ENCODE data around the gene ZFHX3.
"Not testable (repeated sequence)": the region's sequence is repeated elsewhere in the genome, so short reads cannot be mapped to it uniquely, and the experiment has no call there.

Gene ZFHX3

GRCh38 chr16:73021866-73022495, 25.9 kb downstream of the ZFHX3 start:
- DNase-seq, result no peak

GRCh38 chr16:73020409-73020884, 27.5 kb downstream of the ZFHX3 start:
- DNase-seq, result no peak

GRCh38 chr16:73019457-73020362, 28.2 kb downstream of the ZFHX3 start:
- no peak for DNase-seq

DNA sequence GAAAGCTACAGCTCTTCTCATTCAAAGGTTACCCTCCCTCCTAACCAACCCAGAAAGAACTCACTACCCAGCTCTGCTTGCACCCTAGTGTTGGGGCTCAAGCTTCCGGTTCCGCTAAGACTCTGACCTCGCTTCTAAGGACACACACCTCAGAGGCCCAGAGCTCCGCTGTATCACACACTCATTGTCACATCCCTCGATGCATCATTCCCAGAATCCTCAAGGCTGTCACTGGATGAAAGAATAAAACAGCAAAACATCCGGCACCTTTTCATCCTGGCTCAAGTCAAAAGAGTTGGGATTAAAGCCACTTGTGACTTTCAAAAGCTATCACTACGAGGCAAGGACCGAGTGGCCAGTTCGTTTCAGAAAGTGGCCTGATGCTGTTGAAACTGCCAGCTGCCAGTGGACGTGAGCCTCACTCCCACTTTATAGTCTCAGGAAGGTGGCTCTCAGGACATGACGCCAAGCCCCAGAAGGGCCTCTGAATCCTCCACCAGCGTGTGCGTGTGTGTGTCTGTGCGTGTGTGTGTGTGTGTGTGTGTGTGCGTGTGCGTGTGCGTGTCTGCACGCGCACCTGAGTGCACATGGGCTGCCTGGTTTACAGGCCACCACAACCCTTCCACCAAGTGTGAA, 29.0 kb downstream of the ZFHX3 start:
- DNase-seq, result no peak

DNA sequence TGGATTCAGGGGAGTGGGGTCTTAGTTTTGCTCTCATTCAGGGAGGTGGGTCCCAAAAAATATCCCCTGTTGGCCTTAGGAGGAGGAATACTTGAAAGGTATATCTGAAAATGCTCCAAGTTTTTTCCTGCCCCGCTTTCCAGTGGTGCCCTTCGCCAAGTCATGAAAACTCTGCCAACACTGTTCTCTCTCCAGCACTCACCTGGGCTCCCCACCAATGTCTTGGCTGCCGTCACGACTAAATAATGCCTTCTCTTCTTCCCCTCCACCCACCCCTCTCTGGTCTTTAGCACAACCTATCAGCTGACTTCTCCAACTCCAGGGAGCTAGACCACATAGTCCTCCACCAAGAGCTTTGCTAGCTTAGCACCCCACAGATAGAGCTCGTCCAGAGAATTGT, 30.6 kb downstream of the ZFHX3 start:
- no peak for DNase-seq

DNA sequence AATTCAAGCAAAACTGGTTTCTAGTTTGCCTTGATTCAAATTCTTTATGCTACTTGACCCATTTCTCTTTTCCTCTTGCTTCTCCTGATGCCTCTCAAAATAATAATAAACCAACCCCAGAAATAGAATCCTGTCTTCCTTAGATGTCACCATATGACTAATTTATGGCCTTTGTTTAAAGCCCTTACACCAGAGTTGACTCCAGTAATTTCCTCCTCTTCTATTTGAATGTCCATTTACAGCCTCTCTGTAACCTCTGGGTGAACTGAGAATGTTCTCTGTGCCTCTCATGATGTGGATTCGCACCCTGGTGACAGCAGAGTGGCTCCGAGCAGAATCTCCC, 31.5 kb downstream of the ZFHX3 start:
- DNase-seq, result no peak

GRCh38 chr16:73015612-73016487, 32.1 kb downstream of the ZFHX3 start:
- no peak for DNase-seq

GRCh38 chr16:73014768-73015167, 33.2 kb downstream of the ZFHX3 start:
- no peak for DNase-seq

- DNase-seq, result no peak
Observed at GRCh38 chr16:73013974-73014373, 34.0 kb downstream of the ZFHX3 start.

- no peak for DNase-seq
Observed at GRCh38 chr16:73012341-73012740, 35.6 kb downstream of the ZFHX3 start.

DNA sequence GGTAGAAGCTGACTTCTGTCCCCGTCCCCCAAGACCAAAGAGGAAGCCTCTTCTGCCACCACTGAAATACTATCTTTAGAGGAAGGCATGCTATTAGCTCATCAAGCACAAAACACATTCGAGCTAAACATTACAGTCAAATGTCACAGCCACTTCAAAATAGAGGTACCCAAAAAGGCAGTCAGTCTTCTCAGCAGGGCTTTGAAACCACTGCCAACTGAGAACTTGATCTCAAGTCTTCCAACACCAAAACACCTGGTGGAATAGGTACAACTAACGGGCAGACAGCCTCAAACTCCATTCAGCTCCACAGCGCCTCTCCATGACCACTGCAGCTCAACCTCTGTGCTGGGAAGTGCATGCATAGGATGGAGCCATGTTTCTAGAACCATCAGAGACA, 36.0 kb downstream of the ZFHX3 start:
- no peak for DNase-seq

DNA sequence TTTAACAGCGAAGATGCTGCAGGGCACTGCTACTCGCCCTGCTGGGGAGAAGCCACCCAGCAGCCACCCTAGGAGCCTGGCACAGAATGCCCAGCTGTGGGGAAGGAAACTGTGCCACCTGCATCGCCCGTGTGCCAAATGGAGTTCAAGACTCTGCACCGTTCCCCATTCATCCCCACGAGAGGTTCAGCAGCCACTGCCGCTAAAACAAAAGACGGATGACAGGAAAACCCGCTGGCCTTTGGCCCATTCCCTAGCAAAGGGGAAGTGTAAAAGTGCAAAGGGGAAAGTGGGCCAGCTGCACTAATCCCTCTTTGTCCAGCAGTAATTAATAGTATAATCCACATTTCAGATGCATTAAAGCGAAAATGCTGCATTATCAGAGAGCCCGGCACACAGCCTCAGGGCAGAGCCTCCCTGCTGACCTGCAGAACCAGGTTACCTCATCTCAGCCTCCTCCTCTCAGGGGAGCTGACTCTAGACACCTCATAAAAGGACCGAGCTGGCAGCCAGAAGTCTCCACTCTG, 37.7 kb downstream of the ZFHX3 start:
- no peak for DNase-seq

- not testable (repeated sequence) for DNase-seq
Observed at GRCh38 chr16:73009710-73010109, 38.2 kb downstream of the ZFHX3 start.

DNA sequence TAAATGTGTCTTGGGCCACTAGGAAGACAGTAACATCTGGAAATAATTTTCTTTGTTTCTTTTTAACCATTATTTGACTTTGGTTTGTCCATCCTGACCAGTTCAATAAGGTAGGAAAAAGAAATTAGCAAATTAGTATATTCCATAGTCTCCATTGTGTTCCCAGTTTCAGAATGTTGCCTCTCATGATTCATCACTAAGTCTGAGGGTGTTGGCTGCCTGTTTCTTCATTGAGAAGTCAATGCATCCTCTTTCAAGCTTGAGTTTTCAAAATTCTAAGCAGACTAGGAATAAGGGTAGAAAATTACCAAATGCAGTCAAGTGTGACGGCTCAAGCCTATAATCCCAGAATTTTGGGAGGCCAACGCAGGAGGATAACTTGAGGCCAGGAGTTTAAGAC, 41.9 kb downstream of the ZFHX3 start:
- no peak for DNase-seq

DNA sequence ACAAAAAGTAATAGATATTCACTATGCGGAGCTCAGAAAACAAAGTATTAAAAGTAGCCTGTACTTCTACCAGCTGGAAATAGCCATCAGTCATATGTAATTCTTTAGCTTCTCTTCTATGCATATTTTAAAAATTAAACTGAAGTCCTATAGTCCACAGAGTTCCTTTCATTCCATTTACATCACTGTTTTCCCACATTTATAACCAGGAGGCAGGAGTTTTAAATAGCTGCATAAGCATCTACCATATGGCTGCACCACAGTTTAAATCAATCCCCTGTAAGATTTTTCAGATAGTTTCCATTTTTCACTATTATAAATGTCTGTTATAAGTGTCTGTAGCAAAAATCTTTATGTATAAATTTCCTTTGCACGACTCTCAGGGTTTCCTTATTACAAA, 45.1 kb downstream of the ZFHX3 start:
- DNase-seq, result no peak

- DNase-seq, result no peak
Observed at GRCh38 chr16:73000907-73001521, 46.9 kb downstream of the ZFHX3 start.

- DNase-seq, result no peak
Observed at GRCh38 chr16:73000020-73000906, 47.7 kb downstream of the ZFHX3 start.

DNA sequence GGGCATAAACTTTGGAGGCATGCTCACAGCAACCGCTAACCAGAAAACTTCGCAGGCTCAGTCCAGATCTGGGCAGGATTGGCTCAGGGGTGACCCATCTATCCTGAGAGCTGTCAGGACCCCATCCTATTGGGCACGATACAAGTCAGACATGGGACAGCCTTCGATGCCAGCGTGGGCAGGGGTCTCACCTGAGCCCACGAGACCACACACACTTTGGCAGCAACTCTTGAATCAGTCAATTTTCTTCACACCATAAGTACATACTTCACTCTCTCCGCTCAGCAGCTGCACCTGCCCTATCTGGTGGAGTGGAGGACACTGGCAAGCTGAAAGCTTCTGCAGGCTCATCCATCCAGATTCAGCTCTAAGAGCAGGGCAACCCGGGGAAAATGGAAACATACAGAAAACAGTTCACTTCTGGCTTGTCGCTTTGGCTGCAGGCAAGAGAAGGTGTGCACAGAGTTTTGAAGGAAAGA, 48.3 kb downstream of the ZFHX3 start:
- no peak for DNase-seq

GRCh38 chr16:72997141-72997542, 50.8 kb downstream of the ZFHX3 start:
- no peak for DNase-seq

GRCh38 chr16:72996291-72997062, 51.5 kb downstream of the ZFHX3 start:
- DNase-seq, result no peak
